HG02623 (cell line): Measurements from ENCODE around the gene GPA33.

Source experiments
- ATAC-seq: cut with Tn5 transposase; IDR thresholded peaks from one replicate; pipeline ENCODE4 v1.9.1; 2021; ENCODE audit warnings: moderate library complexity; ENCODE audit not compliant: unreplicated experiment

The GPA33 gene

DNA sequence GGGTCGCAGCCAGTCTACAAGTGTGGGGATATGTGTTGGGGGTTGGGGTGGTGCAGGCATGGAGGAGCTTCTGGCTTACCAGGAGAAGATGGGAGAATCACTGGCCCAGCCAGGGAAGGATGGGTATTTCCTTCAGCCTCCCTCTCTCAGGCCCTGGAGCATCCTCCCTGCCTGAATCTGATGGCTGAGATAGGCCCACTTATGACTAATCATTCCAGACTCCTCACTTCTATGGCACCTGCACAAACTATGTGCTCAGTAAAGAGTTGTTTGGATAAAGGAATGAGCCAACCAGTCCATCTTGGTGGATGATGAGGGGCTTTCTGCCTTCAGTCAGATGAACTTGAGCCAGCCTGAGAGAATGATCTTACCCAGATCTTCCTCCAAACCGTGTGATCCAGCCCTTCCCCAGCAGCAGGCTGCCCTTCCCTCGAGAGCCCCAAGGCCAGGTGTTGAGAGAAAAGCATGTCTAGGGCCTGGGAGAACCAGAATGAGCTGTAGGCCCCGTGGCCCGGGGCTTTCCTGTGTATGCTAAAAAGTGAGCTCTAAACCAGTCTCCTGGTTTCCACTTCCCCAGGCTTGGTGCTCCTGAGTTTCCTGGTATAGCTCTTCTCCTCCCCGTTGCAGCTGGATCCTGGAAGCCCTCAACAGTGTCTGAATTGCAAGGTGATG is 1.3 kb downstream of the GPA33 start:
- no peak for ATAC-seq

DNA sequence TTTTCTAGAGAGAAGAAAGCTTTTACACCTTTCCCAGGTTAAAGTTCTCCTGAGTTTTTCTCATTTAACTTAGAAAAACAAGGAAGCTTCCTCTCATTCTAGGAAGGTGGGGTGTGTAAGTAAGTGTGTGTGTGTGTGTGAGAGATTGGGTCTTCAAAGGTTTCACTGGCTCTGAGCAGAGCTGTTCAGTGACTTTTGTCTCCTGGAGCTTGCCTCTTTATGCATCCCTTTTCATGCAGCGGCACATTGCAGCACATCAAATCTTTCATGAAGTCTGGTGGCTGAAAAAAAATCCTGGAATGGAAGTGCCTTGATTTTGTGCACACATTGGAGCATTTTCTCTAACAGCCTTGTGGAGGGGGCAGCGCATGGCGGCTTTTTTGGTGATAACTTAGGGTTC is 3.4 kb downstream of the GPA33 start:
- no peak for ATAC-seq

DNA sequence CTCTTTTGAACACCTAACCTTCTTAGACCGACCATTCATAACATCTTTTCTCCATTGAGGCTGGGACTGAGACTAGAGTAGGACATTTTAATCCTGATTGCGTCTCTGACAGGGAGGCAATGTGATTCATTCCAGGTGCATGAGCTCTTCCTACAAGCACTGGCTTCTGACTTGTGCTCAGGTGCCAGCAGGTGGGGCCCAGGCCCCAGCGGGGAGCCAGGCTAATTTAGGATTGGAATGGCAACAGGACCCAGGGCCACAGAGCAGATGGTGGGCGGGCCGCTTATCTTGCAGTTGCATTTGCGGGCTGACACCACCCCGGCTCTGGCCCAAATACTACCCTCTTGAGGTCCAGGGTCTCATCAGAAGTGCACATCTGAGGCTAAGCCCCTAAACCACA is 4.1 kb downstream of the GPA33 start:
- ATAC-seq, result no peak

DNA sequence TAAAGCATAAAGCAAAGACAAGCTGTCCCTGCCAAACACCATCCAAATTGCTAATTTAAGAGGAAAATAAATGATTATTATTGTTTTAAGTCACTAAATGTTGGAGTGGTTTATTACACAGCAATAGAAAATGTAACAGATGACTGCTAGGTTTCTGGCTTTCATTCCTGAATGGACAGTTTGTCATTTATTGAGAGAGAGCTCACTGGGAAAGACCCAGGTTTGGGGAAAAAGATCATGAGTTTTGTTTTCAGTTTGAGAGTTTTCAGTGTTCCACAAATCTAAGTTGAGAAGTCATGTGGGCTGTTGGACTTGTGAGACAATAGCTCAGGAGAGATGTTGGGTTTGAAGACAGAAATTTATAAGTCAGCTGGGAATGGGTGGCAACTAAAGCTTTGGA is 5.4 kb downstream of the GPA33 start:
- ATAC-seq, result no peak

DNA sequence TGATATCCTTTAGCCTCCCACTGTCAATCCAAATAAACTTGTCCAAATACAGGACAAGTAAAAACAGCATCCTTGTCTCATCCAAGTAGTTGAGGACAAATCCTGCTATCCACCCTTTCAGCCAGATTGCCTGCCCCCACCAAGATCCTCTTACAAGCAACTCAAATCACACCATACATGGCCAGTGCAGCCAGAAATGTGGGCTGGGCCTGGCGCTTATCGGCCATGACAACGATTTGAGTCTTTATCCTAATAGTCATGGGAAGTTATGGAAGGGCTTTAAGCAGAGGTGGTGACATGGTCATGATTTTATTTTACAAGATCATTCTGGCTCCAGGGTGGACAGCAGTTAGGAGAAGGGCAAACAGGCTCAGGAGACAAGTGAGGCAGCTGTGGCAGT is 6.3 kb downstream of the GPA33 start:
- no peak for ATAC-seq

DNA sequence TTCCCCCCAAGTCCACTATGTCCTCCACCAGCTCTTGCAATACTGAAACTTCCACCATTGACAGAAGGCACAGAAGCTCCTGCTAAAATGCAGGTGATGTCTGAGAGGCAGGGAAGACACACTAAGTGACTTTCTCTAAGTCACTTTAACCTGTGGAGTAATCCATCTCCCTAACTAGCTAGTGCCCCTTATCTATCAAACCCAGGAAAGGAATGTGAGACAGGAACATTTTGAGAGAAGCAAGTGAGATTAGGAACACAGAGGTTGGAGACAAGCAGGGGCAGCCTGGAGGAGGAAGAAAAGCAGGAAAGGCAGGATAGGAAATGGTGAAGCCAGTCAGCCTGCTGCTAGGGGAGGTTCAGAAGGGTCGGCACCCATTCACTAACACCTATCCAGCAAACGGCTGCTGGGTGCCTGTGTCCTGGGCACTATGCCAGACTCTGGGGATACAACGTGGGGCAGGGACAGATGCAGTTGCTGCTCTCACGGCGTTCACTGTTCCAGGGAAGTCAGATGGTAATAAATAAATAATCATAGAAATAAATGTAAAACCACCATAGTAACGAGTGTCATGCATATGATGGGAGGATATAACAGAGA is 7.0 kb downstream of the GPA33 start:
- no peak for ATAC-seq

DNA sequence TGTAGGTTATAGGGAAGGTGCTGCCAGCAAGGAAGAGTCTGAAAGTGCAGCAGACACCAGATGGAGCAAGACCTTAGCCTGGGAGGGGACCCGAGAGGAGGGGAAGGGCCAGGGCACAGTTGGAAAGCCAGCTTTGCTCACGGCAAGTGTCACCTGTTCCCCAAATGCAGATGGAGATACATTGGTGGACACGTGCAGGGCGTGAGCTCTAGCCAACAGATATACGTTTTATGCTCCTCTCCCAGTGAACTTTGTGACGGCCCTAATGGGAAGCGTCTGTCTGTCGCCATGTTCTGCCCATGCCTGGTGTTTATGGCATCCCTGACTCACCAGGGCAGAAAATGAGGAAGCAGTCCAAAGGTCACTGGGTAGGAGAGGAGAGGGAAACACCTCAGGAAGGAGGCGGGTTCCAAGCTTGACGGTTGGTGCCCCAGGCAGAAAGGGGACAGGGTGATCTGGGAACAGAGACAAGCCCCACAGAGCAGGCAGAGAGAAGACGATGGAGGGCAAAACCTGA is 7.6 kb downstream of the GPA33 start:
- ATAC-seq, result no peak

DNA sequence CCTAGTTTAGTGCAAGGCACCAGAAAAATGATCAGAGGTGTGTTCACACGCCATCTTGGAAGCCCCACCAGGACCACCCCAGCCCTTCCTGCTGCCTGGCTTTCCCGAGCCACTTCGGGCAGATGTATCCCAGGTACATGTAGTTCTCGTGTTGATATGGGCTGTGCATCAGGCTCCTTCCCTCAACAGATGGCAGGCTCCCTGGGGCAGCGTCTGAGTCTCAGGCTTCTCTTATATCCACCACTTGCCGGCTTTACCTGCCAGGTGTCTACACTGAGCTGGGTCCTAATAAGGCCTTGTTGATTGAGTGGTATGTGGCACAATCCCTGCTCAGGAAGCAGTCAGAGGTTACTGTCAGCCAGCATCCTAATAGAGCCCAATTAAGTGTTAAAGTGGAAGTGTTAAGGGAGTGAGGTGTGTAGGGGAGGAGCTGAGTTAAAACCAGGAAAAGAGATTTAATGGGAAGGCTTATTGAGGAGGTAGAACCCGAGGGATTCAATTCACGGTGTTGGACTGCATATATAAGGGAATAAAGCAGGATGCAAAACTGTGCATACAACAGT is 8.5 kb downstream of the GPA33 start:
- no peak for ATAC-seq

DNA sequence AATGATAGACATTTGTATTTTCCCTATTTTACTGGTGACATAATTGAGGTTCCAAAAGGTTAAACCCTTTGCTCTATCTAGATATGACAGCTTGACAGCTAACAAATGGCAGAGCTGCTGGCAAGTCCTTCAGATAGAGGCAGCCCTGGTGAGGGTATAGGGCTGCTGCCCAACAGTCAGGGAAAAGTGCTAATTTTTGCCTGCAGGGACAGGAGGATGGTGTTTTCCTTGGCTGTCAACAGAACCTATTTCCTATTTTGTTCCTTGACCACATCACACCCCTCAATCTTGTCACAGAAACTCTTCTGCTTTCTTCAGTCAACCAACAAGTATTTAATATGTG is 12.3 kb downstream of the GPA33 start:
- ATAC-seq, result no peak

DNA sequence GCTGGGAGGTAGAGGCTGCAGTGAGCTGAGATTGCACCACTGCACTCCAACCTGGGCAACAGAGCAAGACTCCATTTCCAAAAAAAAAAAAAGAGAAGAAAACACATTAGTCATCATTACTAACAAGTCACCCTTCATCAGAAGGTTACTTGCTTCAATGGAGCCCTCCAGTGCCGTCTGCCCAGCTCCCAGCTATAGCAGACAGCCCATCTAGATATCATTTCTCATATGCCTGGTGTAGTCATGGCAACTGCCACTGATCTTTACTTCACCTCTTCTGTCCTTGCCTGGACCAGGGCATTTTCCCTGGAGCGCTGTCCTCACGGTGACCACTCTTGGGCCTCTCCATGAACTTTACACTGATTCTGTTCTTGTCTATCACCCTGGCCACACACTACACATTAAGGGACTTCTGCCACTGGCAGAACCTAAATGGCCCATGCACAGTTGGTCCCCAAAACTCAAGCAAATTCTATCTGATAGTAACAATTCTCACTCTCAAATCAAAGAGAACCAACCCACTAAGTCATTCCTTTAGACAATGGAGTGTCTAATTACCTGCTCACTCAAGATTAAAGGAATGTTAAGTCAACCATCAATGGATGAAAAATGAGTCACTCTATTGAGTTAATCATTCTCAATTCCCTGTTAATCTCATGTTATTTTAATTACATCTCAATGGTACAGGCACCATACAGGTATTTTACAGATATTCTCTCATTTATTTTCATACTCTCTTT is 12.9 kb downstream of the GPA33 start:
- ATAC-seq, result no peak

DNA sequence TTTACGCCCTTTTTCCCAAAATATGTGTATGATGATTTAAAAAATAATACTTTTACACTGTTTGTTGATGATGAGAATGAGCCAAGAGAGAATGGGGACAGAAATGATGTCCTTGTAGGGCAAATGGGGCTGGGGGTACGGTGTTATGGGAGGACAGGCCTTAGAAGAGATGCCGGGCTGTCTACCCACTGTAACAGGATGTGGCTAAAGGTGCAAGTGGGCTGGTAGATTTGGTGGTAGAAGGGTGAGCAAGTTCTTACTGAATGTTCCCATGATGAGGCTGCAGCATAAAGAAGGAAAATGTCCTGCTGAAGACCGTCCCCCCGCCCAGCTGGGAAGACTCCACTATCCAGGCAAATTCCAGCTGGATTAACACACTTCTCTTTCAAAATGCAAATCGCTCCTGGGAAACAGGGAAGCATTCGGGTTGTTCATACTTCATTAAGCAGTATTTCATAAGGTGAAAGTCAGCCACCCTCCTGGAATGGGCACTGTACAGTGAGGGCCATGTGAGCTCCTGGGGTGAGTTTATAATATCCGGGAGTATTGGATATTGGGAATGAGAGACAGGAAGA is 14.0 kb downstream of the GPA33 start:
- ATAC-seq, result no peak

DNA sequence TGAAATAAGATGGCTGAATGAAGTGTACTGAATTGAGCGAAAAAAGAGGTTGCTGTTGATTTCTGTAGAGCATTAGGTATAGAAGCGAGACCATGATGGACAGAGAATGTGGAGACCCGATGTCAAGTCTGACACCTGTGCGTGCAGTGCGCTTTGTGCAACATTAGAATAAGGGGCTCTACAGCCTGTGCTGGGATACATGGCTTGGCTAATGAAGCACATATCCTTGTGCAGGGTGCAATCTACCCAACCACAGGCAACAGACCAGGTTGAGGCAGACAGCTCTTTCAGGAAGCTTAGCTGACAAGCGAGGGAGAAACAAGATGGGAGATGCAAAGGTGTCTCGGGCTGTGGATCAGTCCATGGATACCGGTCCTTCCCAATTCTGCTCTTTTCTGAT is 18.9 kb downstream of the GPA33 start:
- no peak for ATAC-seq

DNA sequence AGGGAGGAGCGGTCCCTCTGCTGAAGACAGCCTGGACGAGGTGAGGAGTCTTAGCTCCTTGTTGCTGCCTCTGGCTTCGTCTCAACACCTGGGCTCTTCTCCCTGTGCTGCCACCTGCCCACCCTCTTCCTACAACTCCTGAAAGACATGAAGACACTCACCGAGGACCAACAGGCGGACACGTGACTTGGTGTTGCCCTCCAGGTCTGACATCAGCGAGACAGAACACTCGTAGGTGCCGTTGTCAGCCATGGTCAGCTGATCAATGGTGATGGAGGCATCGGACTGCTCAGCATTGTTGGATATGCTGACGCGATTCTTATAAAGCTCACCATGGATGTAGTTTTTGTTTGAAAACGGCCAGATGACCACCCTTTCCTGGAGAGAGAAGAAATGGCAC is 21.4 kb downstream of the GPA33 start:
- ATAC-seq, result no peak

DNA sequence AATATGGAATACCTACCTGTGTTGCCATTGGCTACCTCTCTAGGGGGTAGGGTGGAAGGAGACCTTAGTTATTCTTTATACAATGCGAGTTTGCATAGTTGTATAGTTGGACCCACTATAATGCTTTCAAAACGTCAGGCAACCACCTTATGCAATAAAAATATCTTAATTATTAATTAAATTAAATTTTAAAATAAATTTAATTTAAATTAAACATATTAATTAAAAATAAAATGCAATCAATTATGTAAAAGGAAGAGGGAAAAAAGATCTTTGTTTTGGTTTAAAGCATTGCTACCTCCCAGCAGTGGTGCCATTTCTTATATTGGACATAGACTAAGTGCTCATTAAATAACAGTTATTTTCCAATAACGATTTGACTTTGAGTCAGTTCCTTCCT is 22.3 kb downstream of the GPA33 start:
- ATAC-seq, result no peak

DNA sequence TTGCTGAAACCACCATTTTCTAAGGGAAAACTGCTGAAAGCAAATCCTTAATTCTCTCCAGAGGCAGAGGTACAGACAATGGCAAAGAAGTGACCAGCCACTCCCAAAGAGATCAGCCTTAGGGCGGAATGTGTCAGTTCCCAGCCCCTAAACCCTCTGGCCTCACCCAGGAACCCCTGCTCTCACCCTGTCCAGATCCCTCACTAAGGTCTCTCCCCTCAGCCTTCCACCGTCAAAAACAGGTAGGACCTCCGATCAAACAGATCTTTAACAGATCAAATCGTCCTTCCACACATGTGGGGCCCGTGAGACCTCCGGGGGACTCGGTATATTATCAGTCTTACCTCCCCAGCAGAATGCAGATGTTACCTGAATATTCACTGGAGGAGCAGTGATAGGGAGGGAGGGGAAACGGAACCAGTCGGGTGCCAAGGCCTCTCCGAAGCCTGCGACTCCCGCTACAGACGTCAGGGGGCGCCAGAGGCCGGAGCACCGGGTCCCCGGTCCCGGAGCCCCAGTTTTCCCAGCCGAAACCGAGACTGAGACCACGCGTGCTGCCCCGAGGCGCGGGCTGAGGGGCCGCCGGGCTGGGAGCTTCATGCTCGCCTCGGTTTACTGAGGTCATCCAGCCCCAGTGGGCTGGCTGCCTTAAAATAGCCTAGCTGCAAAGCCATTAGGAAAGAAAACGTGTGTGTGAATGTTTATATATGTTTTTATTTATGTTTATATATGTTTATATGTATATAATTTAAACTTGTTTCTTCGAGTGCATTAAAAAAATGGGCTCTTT is 23.6 kb downstream of the GPA33 start:
- ATAC-seq, result peak; percentile 74

DNA sequence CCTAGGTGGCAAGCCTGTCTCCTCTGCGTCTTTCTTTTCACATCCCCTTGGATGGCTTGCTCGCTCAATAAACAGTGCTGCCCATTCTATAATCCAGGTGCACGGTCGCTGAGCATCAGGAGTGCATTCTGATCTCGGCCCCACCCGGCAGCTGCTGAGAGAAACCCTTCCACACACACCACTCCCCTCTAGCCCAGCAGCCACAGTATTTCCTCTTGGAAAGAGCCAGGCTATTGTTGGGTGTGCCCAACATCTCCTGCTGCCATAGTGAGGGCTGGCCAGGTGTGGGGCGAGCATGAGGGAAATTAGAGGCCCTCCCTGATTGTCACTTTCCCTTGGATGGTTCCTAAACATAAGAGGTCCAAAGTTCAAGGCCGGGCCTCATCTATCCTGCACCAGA is 24.7 kb downstream of the GPA33 start:
- ATAC-seq, result no peak

DNA sequence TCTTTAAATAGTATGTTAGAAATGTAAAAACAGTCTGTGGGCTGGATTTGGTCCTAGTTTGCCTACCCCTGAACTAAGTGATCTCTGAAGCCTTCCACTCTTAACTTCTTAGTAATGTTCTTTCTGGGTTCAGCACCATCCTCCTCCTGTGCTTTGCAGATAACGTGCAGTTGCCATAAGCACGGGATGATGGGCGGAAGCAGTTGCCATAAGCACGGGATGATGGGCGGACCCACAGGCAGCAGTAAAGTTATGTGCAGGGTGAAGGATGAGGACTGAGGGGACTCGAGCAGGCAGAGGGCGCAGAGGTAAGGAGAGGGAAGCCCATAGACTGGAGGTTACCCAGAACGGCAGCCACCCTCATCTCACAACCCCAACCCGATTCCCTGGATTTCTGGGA is 25.6 kb downstream of the GPA33 start:
- ATAC-seq, result no peak

DNA sequence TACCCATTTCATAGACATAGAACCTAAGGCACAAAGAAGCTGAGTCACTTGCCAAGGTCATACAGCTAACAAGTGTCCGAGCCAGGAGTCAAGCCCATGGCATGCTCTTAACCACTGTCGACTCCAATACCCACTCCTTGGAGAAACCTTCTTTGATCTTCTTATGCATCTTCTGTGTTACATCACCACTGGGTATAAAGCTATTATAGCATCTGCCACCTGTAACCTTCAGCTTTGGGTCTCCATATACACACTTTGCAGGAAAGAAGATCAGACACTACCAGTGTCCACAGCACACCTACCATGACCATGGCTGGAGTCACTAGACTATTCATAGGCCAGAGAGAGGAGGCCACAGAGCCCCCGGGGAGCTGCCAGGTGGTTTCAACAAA is 29.1 kb downstream of the GPA33 start:
- no peak for ATAC-seq

DNA sequence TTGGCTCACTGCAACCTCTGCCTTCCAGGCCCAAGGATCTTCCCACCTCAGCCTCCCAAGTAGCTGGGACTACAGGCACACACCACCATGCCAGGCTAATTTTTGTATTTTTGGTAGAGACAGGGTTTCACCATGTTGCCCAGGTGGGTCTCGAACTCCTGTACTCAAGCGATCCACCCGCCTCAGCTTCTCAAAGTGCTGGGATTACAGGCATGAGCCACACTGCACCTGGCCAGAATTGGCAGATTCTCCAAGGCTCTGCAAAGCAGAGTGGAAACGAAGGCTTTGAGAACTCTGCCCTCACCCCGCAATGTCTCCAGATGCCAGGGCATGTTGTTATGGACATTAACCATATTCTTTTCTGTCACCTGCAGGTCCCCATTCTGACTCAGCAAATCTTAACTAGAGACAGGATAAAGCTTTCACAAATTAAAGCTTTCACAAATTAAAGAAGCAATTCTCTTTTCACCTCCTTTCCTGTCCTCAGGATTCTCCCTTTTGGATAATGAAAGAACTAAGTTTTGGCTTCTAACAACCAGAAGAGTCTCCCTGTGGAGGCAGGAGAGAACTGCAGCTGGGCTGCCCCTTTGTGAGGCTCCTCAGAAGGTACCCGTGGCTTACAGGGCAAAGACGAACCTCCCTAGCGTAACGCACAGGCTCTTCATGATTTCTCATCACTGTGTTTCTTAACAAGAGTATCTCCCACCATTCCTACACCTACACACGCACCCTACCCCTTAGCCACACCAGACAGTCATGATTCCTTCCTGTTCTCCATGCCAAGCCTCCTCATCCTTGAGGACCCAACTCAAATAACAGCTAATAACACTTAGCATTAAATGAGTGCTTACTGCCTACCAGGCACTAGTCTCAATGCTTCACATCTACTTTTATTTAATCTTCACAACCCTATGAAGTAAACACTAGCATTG is 29.8 kb downstream of the GPA33 start:
- ATAC-seq, result no peak

DNA sequence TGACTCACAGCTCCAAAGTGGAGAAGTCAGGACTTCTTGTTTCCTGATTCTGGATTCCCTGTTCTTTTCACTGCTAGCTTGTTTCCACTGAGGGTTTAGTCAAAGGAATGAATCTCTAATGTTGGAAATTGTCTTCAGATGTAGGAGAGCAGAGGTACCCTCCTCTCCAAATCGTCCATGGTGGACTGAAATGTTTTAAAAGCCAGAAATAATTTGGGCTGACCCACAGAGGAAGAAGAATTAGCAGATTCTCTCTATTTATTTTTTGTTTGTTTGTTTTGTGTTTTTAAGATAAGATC is 30.4 kb downstream of the GPA33 start:
- no peak for ATAC-seq
